Activated CD8-positive, alpha-beta memory T cell treated with anti-CD3 and anti-CD28 coated beads for 24 hours (primary cell): Measurements from ENCODE around the gene ZNG1A.
"Not testable (repeated sequence)": the region's sequence is repeated elsewhere in the genome, so short reads cannot be mapped to it uniquely, and the experiment has no call there.

Experiments used
- DNase-seq: peaks from one replicate; pipeline ENCODE4 v3.0.0-alpha.2; 2020

The ZNG1A gene

DNA sequence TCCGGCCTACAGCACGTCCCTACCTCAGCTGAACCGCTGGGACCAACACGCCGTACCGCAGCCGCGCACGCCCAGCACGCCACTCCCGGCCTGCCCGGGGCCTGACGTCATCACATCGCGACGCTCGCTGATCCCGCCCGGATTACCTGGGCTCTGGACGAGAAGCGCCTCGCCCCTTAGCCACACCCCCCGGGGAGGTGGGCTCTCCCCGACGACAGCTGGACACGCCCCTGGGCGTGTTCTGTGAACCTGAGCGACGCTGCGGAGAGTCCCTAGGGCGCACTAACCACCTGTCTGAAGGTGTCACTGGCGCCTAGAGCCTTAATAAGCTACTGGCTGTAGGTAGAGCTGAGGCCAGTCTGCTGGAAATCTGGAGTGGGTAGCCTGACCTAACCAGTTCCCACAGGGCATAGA is at the start of gene ZNG1A:
TSS of gene ZNG1A (minus strand) at position 87 of the 414 bp plus-strand sequence. CDS start 87 bp downstream, outside the sequence.
- peak; percentile 79 for DNase-seq

DNA sequence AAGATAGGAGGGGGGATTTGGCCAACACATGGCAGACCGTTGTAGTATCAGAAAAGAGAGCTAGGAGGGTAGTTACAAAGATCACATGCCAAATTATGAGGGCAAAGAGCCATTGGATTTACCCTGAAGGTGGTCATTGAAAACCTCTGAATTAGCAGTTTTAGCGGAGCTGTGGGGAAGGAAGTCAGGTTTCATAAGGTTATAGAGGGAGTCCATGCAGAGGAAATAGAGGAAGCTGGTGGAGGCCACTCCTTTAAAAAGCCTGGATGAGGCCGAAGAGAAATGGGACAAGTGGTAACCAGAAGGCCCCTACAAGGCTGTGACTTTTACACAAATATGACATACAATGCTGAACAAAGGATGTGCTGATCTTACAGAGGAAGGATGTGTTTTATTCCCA is 49.0 kb upstream of the ZNG1A start:
- no peak for DNase-seq

DNA sequence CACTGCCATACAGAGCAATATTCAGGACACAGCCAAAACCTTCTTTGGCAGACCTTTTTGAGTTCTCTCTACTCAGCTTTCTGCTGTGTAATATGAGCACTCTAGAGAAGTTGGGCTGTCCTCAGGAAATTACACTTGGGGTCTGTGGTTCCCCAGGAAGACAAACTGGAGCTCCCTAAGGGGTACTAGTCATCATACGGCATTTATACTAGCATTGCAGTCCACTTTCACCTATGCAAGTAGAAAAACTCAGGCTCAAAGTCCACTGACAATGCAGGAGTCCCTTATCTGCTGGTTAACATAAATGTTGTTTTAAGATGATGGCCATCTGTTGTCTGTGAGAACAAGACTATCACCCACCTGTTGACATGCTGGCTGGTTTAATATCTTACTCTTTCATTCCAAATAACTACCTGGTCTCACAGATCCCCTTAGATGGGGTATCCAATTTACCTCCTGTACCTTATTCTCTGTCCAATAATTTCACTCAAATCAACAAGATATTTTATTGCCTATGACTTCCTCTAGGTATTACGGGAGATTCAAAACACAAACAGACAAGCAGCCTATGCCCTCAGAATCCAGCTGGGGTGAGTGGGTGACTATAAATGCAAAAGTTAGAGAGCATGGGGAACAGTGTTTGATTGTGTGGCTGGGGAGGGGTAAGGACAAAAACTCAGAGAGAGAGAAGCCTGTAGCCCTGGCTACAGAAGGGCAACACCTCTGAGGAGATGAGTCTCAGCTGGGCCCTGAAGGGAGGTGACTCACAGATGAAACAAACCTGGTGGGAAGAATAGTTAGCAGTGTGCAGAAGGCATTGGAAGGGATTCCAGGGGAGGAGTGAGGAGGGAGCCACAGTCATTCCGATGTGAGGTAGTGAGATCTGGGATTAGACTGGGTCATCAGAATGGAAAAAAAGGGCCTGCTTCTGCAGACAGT is 46.0 kb upstream of the ZNG1A start:
- no peak for DNase-seq

DNA sequence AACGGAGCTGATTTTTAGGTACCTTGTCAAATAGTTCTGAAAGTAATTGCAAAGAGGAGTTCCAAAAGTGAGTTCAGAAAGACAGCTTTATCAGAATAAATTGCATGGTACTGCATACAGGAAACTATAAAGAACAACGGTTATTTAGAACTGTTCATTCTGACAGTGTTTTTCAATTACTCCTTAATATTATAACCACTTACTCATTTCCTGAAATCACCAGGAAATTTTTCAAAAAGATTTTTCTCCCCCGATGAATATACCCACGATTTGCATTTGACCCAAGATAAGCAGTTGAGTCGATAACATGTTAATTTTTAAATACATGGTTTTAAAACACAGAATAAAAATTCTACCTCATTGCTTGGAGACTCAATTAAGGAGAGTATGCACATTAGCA is 45.2 kb upstream of the ZNG1A start:
- no peak for DNase-seq

DNA sequence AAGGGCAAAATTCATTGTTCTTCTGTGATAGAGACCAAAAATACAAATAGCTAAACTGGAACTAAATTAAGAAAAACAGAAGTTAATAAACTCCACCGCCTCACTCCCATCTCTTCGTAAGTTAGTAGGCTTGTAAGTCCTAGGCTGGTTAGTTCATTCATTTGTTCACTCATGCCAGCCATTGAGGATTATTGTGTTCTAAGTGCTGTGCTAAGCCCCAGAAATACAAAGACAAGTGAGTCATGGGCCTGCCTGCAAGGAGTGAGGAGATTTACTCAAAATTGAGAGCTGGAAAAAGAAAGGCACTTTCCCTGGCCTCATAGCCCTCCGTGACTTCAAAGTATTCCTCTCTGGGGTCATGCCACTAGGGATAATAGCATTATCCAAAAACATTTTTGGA is 44.3 kb upstream of the ZNG1A start:
- DNase-seq: no peak

DNA sequence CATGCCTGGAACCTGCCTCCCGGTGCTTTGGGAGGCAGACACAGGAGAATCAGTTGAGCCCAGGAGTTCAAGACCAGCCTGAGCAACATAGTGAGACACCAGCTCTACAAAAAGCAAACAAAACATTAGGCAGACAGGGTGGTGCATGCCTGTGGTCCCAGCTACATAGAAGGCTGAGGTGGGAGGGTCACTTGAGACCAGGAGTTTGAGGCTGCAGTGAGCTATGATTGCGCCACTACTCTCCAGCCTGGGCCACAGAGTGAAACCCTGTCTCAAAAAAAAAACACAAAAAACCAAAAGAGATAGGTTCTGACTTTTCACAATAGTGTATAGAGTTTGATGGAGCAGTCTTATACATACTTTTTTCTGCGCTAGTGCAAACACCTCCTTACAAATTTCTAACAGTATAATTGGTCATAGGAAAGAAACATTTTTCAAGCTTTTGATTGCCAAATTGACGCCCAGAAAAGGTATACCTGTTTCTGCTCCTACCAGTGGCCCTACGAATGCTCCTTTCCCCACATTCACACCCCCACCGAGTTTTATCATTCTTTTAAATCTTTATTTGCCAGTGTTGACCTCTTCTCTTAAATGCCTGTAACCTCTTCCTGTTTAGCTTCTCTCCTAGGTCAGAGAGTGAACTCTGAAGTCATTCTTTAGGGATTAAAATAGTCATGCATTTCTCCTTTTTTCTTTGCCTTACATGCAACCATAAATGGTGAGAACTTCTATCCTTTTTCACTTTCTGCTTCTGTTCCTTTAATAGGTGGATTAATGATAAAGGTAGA is 43.3 kb upstream of the ZNG1A start:
- DNase-seq: no peak

DNA sequence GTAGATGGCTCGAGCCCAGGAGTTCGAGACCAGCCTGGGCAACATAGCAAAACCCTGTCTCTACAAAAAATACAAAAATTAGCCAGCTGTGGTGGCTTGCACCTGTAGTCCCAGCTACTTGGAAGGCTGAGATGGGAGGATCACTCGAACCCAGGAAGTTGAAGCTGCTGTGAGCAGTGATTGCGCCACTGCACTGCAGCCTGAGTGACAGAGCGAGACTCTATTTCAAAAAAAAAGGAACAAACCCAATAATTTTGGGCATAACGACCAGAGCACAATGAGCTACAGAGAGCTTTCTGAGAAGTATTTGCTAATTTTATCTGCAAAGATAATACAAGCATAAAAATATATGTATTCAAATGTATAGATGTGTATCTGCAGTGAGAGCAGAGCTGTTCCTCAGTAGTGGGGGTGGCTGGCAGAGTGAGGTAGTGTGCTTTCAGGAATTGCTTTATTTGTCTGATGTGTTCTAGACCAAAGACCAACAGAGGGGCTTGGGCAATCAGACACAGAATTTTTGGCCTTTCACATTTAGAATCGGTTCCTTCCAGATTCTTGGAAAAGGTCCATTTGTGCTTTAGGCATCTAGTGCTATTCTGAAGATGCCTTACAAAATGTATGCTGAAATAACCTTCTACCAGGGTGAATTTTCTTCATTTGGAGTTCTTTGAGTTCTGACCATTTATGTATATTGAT is 41.0 kb upstream of the ZNG1A start:
- DNase-seq: no peak

DNA sequence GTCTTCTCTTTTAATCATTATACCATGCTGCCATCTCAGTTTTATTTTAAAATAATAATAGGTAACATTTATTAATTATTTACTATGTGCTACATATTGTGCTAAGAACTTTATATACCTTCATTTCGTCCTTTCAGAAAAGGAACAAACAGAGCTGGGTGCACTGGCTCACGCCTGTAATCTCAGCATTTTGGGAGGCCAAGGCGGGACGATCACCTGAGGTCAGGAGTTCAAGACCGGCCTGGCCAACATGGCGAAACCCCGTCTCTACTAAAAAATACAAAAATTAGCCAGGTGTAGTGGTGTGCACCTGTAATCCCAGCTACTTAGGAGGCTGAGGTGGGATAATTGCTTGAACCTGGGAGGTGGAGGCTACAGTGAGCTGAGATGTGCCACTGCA is 40.2 kb upstream of the ZNG1A start:
- not testable (repeated sequence) for DNase-seq

DNA sequence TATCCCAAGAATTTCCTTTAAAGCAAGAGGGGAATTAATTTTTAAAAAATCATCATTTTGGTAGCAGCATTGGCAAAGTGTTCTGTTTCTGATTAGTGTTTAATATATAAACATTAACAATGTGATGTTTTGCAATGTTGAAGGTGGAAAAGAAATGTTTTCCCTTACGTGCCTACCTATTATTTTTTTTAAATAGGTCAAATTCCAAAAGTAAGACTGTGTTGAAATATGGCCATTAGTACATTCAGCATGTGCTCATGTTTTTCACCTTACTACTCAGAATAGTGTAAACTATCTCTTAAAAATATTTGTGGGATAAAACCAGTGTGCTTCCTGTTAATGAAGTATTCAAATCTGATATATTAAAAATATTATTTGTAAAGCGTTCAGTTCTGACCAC is 39.1 kb upstream of the ZNG1A start:
- no peak for DNase-seq

DNA sequence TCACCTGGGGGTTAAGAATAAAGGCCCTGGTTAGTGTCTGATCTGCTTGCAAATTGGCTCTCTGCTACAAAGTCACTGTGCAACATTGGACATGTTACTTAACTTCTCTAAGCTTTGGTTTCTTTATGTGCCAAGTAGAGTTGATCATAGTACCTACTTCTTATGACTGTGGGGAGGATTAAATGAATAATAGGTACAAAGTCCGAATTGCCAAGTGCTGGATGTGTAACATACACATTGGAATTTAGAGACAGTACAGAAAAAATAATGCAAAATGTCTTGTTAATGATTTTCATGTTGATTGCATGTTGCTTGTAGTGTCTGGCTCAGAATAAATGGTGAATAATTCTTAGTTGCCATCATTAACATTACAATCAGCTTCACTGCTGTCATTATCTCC is 38.0 kb upstream of the ZNG1A start:
- no peak for DNase-seq

DNA sequence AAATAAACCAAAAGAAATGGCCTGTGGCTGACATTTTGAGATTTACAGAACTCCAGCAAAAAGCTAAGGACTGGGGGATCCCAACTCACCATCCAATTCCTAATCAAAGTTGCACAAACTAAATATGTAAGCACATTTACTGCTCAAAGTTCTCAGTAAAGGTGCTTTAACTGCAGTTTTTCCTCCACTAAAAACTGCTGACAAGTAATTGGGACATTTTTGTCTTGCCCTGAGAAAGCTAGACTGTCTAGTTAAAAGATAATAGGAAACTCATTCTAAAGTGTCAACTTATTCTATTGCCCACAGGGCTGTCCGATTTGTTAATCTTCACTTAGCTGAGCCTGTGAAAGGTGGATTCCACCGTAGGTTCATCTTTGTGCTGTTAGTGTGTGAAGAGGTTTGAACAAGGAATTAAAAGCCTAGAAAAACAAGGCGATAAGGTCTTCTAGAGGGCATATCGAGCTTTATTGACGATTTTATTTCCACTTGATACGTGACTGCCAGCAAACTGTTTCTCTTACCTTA is 36.8 kb upstream of the ZNG1A start:
- no peak for DNase-seq

DNA sequence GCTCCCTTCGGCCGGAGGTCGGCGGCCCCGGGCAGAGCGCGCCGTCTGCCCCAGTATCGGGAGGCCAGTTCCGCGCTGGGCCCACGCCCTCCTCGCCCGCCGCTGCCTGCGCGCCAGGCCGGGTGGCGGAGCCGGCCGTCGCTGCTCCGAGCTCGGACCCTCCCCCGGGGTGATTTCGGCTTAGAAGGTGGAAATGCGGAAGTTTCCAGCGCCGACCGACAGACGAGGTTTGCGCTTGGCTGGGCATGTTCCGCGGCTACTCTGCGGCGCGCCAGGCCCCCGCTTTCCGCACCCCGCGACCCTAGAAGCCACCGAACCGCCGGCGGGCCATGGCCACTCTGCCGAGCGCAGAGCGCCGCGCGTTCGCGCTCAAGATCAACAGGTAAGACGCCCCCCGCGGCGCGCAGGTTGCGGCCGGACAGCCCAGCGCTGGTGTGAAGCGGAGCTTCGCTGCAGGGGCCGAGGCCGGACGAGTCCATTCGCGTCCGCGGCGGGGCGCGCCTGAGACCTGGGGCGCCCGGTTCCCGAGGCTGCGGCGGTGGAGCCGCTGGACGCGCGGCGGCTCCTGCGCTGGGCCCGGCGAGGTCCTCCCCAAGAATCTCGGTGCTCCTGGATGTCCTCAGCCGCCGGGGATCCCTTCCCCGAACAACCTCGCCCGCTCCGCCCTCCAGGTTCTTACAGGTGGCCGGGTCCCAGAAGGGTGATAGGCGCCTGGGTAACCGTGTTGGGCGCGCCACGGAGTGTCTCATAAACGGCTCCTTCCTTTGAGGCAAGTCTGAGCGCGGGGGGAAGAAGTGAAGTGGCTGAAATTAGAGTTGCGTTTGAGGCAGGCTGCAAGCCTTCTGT is 36.0 kb upstream of the ZNG1A start, which contains the start of gene DOCK8:
TSS of gene DOCK8 (plus strand) at position 218 of the 846 bp plus-strand sequence. CDS start at position 330, 112 bp downstream.
- peak; percentile 84 for DNase-seq

DNA sequence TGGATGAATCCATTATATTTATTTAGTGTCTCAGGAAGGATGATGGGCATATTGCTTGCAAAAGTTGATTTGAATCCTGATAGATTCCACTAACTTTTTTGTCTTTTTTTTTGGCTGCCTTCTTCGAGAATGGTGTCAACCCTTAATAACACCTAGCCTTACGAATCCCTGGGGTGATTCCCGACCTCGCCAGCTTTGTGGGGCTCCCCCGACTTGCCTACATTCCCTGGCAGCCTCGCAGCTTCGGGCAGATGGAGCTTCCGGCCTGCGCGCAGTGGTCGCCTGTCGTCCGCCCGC is 35.4 kb upstream of the ZNG1A start:
- no peak for DNase-seq

DNA sequence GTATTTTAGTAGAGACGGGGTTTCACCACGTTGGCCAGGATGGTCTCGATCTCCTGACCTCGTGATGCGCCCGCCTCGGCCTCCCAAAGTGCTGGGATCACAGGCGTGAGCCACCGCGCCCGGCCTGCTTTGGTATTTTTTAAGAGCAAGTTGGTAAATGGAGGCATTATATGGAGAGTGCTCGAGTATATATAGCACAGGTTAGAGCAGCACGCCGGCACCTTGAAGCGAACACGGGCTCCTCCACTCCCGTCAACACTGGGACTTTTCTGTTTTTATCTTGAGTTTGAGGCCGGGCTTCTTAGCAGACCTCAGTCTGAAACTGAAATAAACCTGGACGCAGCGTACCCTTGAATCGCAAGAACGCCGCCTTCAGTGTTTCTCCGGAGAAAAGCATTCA is 35.0 kb upstream of the ZNG1A start:
- DNase-seq: not testable (repeated sequence)

DNA sequence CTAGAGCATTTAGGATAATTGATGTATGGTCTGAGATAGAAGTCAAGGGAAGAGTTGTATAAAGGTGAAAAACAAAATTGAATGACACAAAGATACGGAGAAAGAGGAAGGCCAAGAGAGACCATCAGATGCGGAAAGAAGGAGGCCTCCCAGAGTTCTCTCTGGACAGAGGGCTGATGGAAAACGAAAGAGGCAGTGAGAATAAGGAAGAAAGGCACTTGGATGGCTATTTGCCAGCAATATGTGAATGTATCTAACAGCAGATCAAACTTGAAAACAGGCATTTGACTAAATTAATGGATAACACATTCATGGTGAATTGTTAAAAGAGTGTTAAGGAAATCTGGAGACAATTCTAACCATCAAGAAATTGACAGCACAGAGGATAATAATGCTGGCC is 33.4 kb upstream of the ZNG1A start:
- no peak for DNase-seq

DNA sequence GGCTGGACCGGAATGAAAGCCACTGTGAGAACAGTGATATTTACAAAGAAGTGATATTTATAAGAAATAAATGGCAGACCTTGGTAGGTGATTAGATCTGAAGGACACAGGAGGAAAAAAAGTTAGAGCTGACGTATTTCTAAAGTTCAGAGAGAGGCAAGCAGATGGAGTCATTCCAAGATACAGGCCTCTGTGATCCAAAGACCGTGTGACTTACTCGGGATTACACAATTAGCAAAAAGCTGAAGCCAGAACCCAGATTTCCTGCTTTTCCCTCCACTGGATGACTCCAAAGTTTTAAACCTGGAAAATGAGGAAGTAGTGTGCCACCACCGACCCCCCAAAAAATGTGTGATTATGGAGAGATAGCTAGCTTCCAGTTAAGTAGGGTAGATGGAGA is 32.7 kb upstream of the ZNG1A start:
- no peak for DNase-seq

DNA sequence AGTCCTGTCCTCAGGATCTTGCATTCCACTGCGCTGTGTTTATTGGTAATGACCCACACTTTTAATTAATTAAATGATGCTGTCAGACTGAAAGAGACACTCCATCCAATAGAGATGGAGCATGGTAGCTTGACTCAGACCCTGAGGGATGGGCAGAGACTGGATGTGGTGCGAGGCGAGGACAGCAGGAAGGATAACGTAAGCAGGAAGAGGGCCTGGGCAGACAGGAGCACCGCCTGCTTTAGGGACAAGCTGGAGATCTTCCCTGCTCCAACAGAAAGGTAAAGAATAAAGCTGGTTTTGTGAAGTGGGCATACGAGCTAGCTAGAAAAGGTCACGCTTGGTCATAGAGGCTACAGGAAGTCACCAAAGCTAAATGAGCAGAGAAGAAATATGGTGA is 32.2 kb upstream of the ZNG1A start:
- DNase-seq: no peak

DNA sequence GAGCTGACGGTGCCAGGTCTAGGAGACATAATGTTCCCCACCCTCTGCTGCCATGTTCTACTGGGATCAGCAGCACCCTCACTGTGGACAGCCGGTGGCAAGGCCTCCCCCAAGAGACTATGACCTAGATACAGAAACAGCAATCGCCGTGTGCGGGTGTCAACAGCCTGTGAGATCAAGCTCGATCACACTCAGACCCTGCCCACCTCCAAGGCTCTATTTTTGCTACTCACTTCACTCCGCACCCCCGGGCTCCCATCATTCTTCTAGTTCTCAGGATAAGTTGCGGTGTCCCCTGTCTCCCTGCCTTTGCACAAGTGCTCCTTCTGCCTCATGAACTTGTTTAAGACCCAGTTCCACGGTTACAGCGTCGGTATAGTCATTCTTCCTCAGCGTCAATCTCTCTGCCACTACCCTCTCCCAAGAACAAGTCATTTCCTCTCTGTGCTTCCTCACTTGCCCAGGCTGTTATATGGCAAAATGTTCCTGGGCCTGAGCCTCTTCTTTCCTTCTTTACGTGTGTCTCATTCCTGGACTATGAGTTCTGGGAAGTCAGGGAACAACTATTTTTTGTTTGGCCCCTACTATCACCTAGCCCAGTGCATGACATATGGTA is 30.4 kb upstream of the ZNG1A start:
- no peak for DNase-seq

DNA sequence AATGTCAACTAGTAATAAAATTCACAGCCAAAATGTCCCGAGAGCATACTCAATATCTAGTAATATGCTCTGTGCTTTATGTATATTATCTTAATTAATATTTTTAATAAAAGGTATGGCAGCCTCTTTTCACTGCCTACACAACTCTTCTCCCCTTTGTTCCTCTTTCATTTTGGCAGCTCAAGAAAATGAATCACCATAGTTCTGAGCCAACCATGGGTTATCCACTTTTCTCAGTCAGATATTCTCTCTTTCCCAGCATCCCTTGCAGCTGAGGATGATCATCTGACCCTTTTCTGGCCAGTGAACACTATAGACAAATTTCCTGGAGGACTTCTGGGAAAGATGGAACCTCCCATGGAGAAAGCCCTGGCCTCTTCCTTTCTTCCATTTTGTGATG is 27.6 kb upstream of the ZNG1A start:
- no peak for DNase-seq

DNA sequence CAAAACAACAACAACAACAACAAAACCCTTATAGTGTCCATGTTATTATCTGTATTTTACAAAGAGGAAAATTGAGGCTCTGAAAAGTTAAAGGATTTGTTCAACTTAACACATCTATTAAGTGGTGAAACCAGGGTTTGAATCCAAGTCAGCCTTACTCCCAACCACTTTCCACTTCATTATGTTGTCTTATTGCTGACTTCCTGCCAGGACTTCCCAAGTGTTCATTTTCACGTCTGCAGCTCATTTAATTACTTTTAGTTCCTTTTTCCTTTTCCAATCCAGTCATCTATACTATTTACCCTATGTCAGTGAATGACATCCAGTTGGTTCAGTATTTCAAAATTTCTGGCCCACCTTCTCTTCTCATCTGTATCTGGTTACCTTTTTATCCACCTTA is 20.7 kb upstream of the ZNG1A start:
- not testable (repeated sequence) for DNase-seq

DNA sequence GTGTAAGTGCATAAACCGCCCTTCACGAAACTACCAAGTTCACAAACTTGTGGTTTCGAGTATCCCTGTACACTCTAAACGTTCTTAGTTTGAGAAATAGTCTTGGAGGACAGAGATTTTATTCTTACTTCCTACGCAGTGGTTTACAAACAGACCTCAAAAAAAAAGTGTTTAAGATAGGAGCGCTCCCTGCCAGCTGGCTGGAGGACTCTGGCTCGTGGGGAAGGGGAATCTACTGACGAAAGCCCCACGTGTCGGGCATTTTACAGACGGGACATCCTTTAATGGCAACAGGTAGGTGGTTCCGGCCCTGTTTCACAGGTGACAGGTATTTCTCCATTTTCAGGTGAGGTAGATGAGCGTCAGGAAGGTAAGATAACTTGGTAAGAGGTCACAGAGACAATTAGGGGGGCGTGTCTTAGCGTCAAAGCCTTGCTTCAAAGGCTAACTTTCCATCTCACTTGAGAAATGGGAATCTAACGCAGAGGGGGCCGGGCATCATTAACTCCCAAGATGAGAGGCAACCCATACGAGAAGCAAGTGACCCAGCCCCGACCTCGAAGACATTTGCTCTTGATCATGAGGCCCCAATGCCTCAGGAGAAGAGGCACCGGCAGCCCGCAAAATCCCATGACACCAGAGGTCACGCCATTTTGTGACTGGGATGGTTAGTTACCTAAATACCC is 573 bp downstream of the ZNG1A start:
- DNase-seq: peak; percentile 60
